Activated CD4-positive, alpha-beta T cell treated with anti-CD3 and anti-CD28 coated beads, Interleukin-2, amount 10 ng/mL, durations not matched to agents 24 days and 14 days (primary cell): Measurements from ENCODE around the gene CIBAR2. TPM values are rescaled to one million over a fixed set of nuclear protein-coding genes. Genes with fewer than 3 reads are reported as not detected.

ENCODE experiments used
- DNase-seq: peaks from one replicate; pipeline ENCODE4 v3.0.0; 2022
- H3K27ac Mint-ChIP-seq: one replicate; pipeline ENCODE4 v1.8.0; 2022; ENCODE audit warnings: mild to moderate bottlenecking, mixed read lengths
- H3K27me3 Mint-ChIP-seq: one replicate; pipeline ENCODE4 v1.8.0; 2022; ENCODE audit warnings: mixed read lengths
- H3K36me3 Mint-ChIP-seq: one replicate; pipeline ENCODE4 v1.8.0; 2022; ENCODE audit warnings: low read depth, mild to moderate bottlenecking, mixed read lengths
- H3K4me1 Mint-ChIP-seq: one replicate; pipeline ENCODE4 v1.8.0; 2021; ENCODE audit warnings: mixed read lengths
- H3K4me3 Mint-ChIP-seq: one replicate; pipeline ENCODE4 v1.8.0; 2022; ENCODE audit warnings: mild to moderate bottlenecking, moderate library complexity, mixed read lengths
- H3K9me3 Mint-ChIP-seq: one replicate; pipeline ENCODE4 v1.8.0; 2021; ENCODE audit warnings: mixed read lengths
- intact Hi-C: fragments of 100-400 bp; cut with micrococcal nuclease; formaldehyde crosslinking; loops from one replicate; pipeline ENCODE4 v1.15.1; 2023
- total RNA-seq: library from RNA; stranded (reverse); gene quantifications from 2 replicates; pipeline ENCODE4 v1.2.3, GENCODE V29; 2022

The CIBAR2 gene
- total RNA-seq, 1 donor from 2014 or later, result not detected

DNA sequence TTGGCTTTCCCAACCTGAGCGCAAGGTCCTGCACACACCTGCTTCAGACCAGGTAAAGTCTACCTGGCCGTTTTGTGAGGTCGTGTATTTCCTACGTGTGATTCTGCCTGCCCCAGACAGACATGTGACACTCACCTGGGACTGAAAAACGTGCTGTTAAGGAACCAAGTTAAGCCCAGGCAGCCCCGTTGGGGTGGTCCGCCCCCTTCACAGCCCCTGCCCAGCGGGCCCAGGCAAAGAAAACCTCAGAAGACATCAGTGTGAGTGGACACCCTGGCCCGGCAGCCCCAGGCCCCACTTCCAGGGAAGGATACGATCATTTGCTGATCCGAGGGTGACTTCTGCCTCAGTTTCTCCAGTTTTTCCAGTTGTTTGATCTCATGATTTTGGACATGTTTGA is 4.7 kb downstream of the CIBAR2 start:
- no peaks in the 10 kb centered on the region for H3K27me3 Mint-ChIP-seq
- H3K9me3 Mint-ChIP-seq, result no peaks in the 10 kb centered on the region
- intact Hi-C loops, result no loop called here
- H3K27ac Mint-ChIP-seq, result no peak overlapping the region
- no peaks in the 10 kb centered on the region for H3K36me3 Mint-ChIP-seq
- H3K4me1 Mint-ChIP-seq, result peaks cover 19% of the 10 kb centered on the region
- H3K4me3 Mint-ChIP-seq, result no peak overlapping the region
- no peak for DNase-seq

DNA sequence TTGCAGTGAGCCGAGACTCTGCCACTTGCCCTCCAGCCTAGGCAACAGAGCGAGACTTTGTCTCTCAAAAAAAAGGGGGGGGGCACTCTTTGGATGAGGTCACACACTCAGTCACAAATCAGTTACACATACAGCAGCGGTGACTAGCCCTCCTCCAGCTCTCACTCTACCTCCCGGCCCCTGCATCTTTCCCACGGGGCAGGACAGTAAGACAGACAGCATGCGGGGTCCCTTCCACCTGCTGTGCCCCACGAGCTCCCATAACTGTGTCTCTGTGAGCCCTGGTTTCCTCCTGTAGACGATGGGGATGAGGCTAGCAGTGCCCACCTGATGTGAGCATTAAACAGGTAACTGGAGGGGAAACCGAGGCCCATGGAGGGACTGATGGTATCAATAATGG is 5.2 kb downstream of the CIBAR2 start:
- intact Hi-C loops, result no loop called here
- no peak for DNase-seq
- Mint-ChIP-seq H3K4me1 (peaks cover 20% of the 10 kb centered on the region), H3K27ac (no peak overlapping the region), H3K9me3 (no peaks in the 10 kb centered on the region), H3K36me3 (no peaks in the 10 kb centered on the region), H3K4me3 (no peak overlapping the region), H3K27me3 (no peaks in the 10 kb centered on the region)

DNA sequence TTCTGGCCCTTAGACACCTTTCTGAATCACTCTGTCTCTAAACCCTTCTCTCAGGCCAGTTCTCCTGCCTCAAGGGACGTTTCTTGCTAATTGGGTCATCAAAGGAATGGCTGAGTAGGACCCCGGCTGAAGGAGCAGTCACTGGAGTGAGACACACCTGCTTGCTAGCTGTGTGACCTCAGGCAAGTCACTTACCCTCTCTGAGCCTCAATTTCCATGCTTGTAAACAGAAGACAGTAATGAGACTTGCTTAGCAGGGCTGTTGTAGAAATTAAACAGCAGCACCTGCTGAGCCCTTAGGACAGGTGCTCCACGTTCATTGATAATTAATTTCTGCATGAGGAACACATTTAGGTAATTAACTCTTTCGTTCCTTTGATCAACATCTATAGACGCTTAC is 6.8 kb downstream of the CIBAR2 start:
- Mint-ChIP-seq H3K9me3 (no peaks in the 10 kb centered on the region), H3K4me1 (peaks cover 24% of the 10 kb centered on the region), H3K4me3 (no peak overlapping the region), H3K27me3 (no peaks in the 10 kb centered on the region), H3K27ac (peak overlapping the region; percentile 78), H3K36me3 (no peaks in the 10 kb centered on the region)
- DNase-seq, result no peak
- intact Hi-C loops, result no loop called here

DNA sequence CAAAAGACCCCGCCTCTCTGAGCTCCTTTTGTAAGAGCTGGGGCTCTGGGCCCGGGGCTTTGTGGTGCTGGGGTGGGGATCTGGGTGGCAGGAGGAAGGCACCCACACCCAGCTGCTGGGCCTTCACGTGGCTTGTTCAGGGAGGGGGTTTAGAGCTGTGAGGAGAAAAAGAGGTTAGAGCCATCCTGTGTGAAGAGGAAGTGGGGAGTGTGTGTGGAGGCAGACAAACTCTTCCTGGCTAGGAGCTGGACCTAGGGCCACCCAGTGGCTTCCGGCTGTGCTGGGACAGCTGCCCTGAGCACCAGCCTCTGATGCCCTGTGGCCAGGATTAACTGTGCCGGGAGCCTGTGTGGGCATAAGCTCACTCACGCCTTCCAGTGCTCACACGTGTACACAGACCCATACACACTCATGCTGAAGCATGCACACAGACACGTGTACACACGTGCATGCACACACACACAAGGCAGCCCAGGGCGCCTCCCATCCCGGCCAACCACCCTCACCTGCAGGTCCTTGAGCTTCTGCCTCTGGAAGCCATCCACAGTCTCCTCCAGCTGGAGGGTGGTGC is 7.4 kb downstream of the CIBAR2 start:
- peak; percentile 75 for DNase-seq
- H3K27ac Mint-ChIP-seq, result peak overlapping the region; percentile 78
- H3K27me3 Mint-ChIP-seq, result no peaks in the 10 kb centered on the region
- peaks cover 24% of the 10 kb centered on the region for H3K4me1 Mint-ChIP-seq
- no peaks in the 10 kb centered on the region for H3K36me3 Mint-ChIP-seq
- intact Hi-C loops, result no loop called here
- H3K4me3 Mint-ChIP-seq, result peak overlapping the region; percentile 54
- H3K9me3 Mint-ChIP-seq, result no peaks in the 10 kb centered on the region

DNA sequence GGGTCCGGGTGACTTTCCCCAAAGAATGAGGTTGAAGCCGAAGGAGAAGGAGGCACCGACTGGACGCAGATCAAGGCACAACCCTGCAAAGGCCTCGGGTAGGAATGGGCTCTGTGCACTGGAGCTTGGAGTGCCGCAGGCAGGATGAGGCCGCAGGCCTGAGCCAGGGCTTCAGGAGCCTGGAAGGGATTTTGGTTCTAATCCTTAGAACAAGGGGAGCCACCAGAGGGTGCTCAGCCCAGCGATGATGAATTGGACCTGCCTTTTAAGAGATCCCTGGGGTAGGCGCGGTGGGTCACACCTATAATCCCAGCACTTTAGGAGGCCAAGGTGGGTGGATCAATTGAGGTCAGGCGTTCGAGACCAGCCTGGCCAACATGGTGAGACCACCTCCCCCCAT is 8.1 kb downstream of the CIBAR2 start:
- Mint-ChIP-seq H3K36me3 (no peaks in the 10 kb centered on the region), H3K27ac (no peak overlapping the region), H3K9me3 (no peaks in the 10 kb centered on the region), H3K27me3 (no peaks in the 10 kb centered on the region), H3K4me1 (peaks cover 24% of the 10 kb centered on the region), H3K4me3 (no peak overlapping the region)
- no peak for DNase-seq
- intact Hi-C loops, result no loop called here

DNA sequence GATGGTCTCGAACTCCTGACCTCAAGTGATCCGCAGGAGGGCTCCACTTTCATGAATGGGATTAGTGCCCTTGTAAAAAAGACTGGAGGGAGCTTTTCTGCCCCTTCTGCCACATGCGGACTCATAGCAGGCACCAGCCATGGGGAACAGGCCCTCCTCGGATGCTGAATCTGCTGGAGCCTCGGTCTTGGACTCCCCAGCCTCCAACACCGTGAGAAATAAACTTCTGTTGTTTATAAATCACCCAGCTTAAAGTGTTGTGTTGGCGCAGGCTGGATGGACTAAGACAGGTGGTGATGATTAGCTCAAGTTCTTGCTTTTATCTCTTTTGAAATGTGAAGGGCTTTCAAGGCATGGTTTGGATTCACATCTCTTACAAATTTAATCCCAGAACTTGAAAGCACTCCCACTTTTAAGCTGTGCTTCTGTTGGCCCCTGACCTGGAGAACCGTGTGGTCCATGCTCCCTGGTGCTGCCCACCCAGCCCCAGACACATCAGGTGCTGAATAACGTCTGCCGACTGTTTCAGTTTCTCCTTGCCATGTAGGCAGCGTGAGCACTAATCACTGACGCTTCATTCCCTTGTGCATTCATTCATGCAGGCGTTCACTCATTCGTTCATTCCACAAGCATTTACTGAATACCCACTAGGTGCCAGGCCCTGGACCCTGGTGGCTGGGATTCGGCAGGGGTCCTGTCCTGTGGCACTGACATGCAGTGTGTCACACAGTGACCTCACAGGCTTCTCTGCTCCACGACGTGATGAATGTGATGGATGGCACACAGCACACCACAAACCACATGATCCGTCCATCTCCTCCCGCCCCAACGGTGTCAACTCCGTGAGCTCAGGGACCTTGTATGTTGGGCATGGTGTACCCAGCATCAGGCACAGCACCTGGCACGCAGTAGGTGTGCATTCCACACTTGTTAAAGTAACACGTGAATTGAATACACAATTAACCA is 8.9 kb downstream of the CIBAR2 start:
- Mint-ChIP-seq H3K4me1 (peaks cover 24% of the 10 kb centered on the region), H3K36me3 (no peaks in the 10 kb centered on the region), H3K27me3 (no peaks in the 10 kb centered on the region), H3K27ac (peak overlapping the region; percentile 20), H3K4me3 (no peak overlapping the region), H3K9me3 (no peaks in the 10 kb centered on the region)
- no peak for DNase-seq
- intact Hi-C loops, result no loop called here

DNA sequence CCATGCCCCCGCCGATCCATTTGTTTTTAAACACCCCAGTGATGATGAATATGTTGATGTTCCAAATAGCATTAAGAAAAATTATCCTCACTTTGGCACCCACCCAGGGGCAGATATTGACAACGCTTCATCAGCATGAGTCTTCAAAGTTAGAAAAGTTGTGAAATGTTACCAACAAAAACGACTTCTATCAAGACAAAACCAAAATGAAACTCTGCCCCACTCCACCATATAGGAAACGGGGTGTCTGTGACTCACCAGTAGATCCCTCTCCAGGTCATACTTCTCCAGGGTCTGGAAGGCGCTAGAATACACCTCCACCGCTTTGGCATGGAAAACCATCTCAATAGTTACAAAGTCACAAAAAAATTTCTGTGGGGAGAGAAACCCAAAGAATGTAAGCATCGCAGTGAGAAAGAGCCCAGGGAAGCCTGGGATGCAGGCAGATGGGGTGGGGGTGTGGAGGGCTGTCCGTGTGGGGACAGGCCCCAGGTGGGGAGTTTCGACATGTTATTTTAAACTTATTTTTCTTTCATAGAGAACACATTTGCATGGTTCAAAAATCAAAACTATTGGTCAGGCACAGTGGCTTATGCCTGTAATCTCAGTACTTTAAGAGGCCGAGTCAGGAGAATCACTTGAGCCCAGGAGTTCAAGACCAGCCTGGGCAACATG is 10.2 kb downstream of the CIBAR2 start:
- DNase-seq, result no peak

DNA sequence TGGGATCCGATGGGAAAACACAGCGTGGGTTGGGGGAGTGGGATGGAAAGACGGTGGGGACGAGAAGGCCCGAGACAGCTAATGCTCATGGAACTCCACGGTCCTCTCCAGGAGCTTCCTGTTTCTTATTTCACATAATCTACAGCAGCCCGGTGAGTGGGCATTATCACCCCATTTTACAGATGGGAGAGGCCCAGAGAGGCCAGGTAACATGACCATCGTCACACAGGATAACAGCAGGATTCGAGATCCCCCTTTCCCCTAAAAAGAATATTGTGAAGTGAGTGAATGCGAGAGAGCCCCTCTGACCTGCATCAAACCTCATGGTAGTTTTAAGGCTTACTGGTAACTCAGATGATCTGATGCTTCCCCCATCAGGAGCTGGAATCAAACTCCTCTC is 12.0 kb downstream of the CIBAR2 start:
- no peak overlapping the region for H3K27ac Mint-ChIP-seq
- no peaks in the 10 kb centered on the region for H3K36me3 Mint-ChIP-seq
- H3K9me3 Mint-ChIP-seq, result no peaks in the 10 kb centered on the region
- H3K27me3 Mint-ChIP-seq, result no peaks in the 10 kb centered on the region
- no peak overlapping the region for H3K4me3 Mint-ChIP-seq
- DNase-seq, result no peak
- H3K4me1 Mint-ChIP-seq, result peaks cover 24% of the 10 kb centered on the region
- intact Hi-C loops, result no loop called here

More for the DNA sequence above, 10.2 kb downstream of the CIBAR2 start:
- H3K4me3 Mint-ChIP-seq, result no peak overlapping the region
- H3K27ac Mint-ChIP-seq, result no peak overlapping the region
- H3K27me3 Mint-ChIP-seq, result no peaks in the 10 kb centered on the region
- intact Hi-C loops, result no loop called here
- no peaks in the 10 kb centered on the region for H3K9me3 Mint-ChIP-seq
- peaks cover 24% of the 10 kb centered on the region for H3K4me1 Mint-ChIP-seq
- no peaks in the 10 kb centered on the region for H3K36me3 Mint-ChIP-seq

DNA sequence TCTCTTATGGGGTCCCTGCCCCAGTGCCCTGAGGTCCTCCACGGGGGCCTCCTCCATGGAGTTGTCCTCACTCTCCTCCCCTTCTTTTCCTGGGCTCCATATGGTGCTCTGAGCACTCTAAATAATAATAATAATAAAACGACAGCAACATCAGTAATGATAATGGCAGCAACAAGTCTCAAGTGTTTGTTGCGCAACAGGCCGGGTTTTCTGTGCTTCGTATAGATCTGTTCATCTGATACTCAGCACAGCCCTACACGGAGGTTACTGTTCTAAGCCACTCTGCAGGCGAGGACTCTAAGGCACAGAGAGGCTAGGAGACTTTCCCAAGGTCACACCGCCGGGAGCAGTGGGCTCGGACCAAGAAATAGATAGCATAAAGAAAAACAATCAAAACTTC is 13.7 kb downstream of the CIBAR2 start:
- no peaks in the 10 kb centered on the region for H3K36me3 Mint-ChIP-seq
- no peak for DNase-seq

DNA sequence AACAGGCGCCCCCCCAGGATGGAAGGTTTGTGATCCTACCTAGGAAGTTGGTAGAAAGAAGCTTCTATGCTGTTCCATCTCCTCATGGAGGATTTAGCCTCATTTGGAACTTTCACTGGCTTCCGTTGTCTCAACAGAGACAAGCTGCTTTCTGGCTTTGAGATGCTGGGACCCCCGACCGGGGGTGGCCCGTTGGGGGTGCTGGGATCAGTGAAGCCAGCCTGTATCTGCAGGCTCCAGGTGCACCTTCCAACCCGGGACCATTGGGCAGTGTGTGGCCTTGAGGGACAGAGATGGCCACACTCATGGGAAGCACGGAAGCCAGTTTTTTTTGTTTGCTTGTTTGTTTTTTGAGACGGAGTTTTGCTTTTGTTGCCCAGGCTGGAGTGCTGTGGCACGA is 15.4 kb downstream of the CIBAR2 start:
- no peak overlapping the region for H3K4me3 Mint-ChIP-seq
- no peaks in the 10 kb centered on the region for H3K36me3 Mint-ChIP-seq
- H3K4me1 Mint-ChIP-seq, result peaks cover 2% of the 10 kb centered on the region
- H3K9me3 Mint-ChIP-seq, result no peaks in the 10 kb centered on the region
- no peaks in the 10 kb centered on the region for H3K27me3 Mint-ChIP-seq
- no peak overlapping the region for H3K27ac Mint-ChIP-seq
- intact Hi-C loops, result no loop called here
- DNase-seq, result no peak

More for the DNA sequence above, 13.7 kb downstream of the CIBAR2 start:
- no peak overlapping the region for H3K4me3 Mint-ChIP-seq
- no peaks in the 10 kb centered on the region for H3K27me3 Mint-ChIP-seq
- intact Hi-C loops, result no loop called here
- H3K9me3 Mint-ChIP-seq, result no peaks in the 10 kb centered on the region
- peaks cover 9% of the 10 kb centered on the region for H3K4me1 Mint-ChIP-seq
- H3K27ac Mint-ChIP-seq, result no peak overlapping the region

DNA sequence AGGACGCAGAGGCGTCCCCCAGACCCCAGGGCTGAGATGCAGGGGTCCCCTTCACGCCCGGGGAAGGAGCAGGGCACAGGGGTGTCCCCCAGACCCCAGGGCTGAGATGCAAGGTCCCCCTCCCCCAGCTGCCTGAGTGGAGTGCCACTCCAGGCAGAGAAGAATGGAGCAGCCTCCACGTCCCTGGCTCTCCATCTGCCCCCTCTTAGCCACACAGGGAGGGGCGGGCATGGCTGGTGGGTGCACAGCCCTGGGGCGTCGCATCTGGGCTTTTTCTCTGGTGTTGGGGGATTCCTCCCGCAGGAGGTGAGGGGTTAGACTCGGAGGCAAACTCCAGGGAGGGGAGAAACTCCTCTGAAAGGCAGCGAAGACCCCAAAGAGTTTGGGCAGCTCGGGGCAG is 17.5 kb downstream of the CIBAR2 start:
- Mint-ChIP-seq H3K4me3 (no peak overlapping the region), H3K27me3 (no peaks in the 10 kb centered on the region), H3K9me3 (no peaks in the 10 kb centered on the region), H3K4me1 (no peaks in the 10 kb centered on the region), H3K27ac (no peak overlapping the region), H3K36me3 (no peaks in the 10 kb centered on the region)
- intact Hi-C loops, result no loop called here
- no peak for DNase-seq

DNA sequence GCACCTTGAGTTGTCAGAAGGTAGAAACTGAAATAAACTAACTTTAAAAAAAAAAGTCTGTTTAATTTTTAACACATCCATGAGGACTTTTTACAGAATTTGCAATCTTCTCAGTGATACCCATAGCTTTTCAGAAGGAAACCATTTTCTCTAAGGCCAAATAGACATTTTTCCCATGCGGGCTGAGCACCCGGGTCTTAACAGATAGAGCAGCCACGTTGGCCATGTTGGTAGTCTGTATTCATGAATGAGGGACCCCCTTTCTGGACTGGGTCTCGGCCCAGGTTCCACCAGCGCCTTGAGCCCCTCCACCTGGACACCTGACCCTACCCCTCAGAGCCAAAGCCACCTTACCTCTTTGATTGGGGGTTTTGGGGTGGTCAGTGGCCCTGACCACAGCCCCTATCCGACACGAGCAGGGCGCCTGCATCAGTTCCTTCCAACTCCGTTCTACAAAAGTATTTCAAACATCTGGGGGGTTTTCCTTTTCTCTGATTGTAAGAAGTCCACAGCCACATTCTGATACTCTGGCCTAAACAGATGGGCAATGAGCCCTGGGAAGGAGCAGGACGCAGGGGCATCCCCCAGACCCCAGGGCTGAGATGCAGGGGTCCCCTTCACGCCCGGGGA is 18.0 kb downstream of the CIBAR2 start:
- no peaks in the 10 kb centered on the region for H3K9me3 Mint-ChIP-seq
- H3K4me3 Mint-ChIP-seq, result no peak overlapping the region
- no peaks in the 10 kb centered on the region for H3K4me1 Mint-ChIP-seq
- no peak overlapping the region for H3K27ac Mint-ChIP-seq
- no peaks in the 10 kb centered on the region for H3K36me3 Mint-ChIP-seq
- DNase-seq, result no peak
- intact Hi-C loops, result no loop called here
- no peaks in the 10 kb centered on the region for H3K27me3 Mint-ChIP-seq

DNA sequence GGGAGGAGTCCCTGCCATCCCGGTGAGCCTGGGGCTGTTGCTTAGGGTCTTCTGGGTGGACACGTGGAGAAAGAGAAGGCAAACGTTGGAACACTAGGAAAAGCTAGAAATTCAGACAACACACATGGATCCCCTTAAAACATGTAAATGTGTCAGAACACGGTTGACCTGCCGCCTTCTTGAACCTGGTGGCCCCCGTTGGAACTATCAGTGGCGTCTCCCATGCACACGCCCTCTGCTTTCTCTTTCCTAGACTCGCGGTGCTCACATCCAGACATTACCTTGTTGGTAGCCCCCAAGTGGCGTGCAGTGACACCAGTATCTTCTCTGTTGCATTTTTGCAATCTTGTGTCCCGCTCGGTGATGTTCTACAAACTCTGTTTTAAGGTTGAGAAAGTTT is 18.6 kb downstream of the CIBAR2 start:
- intact Hi-C loops, result no loop called here
- no peaks in the 10 kb centered on the region for H3K4me1 Mint-ChIP-seq

DNA sequence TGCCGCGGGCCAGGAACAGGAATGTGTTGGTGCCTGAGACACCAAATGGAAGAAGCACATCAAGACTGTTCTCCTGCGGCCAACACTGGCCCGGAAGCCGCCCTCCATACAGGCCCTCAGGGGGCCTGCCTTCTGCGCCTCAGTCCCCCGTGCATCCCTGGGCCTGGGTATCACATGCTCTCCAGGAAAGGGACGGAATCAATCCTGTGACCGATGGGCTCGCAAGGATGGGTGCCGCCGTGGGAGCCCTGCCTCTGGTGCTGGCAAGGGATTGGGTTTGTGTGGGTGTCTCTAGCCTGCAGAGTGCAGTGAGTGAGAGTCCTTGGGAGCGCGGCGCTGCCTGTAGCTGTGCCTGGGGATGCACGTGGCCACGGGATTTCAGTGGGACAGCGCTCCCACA is 19.4 kb downstream of the CIBAR2 start:
- H3K9me3 Mint-ChIP-seq, result no peaks in the 10 kb centered on the region
- H3K27me3 Mint-ChIP-seq, result no peaks in the 10 kb centered on the region
- H3K36me3 Mint-ChIP-seq, result no peaks in the 10 kb centered on the region
- no peak overlapping the region for H3K4me3 Mint-ChIP-seq
- intact Hi-C loops, result no loop called here
- DNase-seq, result no peak
- H3K27ac Mint-ChIP-seq, result no peak overlapping the region
- no peaks in the 10 kb centered on the region for H3K4me1 Mint-ChIP-seq

More for the DNA sequence above, 18.6 kb downstream of the CIBAR2 start:
- DNase-seq, result no peak
- no peaks in the 10 kb centered on the region for H3K9me3 Mint-ChIP-seq
- no peak overlapping the region for H3K27ac Mint-ChIP-seq
- no peak overlapping the region for H3K4me3 Mint-ChIP-seq
- no peaks in the 10 kb centered on the region for H3K27me3 Mint-ChIP-seq
- no peaks in the 10 kb centered on the region for H3K36me3 Mint-ChIP-seq
